Measurements from ENCODE around the gene WBP11.

DNA sequence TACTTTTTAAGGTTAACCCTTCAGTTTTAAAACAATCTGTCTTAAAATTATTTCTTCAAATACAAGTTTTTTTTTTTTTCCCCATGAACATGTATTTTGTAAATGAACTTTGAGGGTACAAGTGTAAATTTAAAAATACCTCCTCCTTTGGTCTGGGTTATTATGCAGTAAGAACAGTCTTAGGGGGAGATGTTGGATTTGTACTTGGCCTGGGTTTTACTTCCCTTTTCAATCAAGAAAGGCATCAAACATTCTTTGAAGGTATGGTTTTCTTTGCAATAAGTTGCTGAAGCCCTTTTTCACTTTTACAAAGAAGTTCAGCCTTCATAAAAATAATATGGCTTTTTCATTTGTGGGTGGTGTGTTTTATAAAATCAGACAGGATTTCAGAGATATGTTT, 20.5 kb downstream of the WBP11 start:
- TF ChIP-seq SP1 (IDR thresholded peaks at IDR 0.05) (no peak), FOXA1 (IDR thresholded peaks at IDR 0.05) (no peak), JUND (IDR thresholded peaks at IDR 0.05) (no peak), TAF1 (conservative IDR thresholded peaks at IDR 0.05) (no peak), YY1 (IDR thresholded peaks at IDR 0.05) (no peak)
- TF ChIP-seq, protein P1, sequence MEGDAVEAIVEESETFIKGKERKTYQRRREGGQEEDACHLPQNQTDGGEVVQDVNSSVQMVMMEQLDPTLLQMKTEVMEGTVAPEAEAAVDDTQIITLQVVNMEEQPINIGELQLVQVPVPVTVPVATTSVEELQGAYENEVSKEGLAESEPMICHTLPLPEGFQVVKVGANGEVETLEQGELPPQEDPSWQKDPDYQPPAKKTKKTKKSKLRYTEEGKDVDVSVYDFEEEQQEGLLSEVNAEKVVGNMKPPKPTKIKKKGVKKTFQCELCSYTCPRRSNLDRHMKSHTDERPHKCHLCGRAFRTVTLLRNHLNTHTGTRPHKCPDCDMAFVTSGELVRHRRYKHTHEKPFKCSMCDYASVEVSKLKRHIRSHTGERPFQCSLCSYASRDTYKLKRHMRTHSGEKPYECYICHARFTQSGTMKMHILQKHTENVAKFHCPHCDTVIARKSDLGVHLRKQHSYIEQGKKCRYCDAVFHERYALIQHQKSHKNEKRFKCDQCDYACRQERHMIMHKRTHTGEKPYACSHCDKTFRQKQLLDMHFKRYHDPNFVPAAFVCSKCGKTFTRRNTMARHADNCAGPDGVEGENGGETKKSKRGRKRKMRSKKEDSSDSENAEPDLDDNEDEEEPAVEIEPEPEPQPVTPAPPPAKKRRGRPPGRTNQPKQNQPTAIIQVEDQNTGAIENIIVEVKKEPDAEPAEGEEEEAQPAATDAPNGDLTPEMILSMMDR (IDR thresholded peaks at IDR 0.05; ENCODE audit: low read depth, low read length, missing input control): no peak
- TF ChIP-seq, protein P2, sequence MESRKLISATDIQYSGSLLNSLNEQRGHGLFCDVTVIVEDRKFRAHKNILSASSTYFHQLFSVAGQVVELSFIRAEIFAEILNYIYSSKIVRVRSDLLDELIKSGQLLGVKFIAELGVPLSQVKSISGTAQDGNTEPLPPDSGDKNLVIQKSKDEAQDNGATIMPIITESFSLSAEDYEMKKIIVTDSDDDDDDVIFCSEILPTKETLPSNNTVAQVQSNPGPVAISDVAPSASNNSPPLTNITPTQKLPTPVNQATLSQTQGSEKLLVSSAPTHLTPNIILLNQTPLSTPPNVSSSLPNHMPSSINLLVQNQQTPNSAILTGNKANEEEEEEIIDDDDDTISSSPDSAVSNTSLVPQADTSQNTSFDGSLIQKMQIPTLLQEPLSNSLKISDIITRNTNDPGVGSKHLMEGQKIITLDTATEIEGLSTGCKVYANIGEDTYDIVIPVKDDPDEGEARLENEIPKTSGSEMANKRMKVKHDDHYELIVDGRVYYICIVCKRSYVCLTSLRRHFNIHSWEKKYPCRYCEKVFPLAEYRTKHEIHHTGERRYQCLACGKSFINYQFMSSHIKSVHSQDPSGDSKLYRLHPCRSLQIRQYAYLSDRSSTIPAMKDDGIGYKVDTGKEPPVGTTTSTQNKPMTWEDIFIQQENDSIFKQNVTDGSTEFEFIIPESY (IDR thresholded peaks at IDR 0.05): no peak
- TF ChIP-seq, protein P3, sequence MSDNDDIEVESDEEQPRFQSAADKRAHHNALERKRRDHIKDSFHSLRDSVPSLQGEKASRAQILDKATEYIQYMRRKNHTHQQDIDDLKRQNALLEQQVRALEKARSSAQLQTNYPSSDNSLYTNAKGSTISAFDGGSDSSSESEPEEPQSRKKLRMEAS (IDR thresholded peaks at IDR 0.05): no peak
